ENCODE data around the gene IPO8.

GRCh38 chr12:30613119-30613830 is 82.4 kb downstream of the IPO8 start:
- TF ChIP-seq CTCF (IDR thresholded peaks at IDR 0.05; ENCODE audit: low read length) (no peak), EZH2 (optimal IDR thresholded peaks at IDR 0.05; ENCODE audit: low read depth, low read length) (no peak), EZH2phosphoT487 (IDR thresholded peaks at IDR 0.05; ENCODE audit: low read length) (no peak)
